HL-60 (cell line): ENCODE measurements around the gene LYRM1.
A peak's percentile ranks its signal among the peaks of the same experiment; 100 is the strongest.

Source experiments
- DNase-seq, 2 experiments: peaks; one replicate each; pipeline ENCODE4 v3.0.0-alpha.2; 2010 to 2020; ENCODE audit warnings: low read depth in 1 of 2, low spot score in 1 of 2
- H3K27ac ChIP-seq: fragments of 250-450 bp; sonication (Bioruptor Pico); replicated peaks from 2 replicates; pipeline ENCODE4 v1.5.1; 2020; ENCODE audit warnings: mild to moderate bottlenecking, moderate library complexity
- H3K27me3 ChIP-seq: fragments of 250-450 bp; sonication (Bioruptor Pico); 2 replicates; pipeline ENCODE4 v1.5.1; 2021; ENCODE audit warnings: mild to moderate bottlenecking, moderate library complexity; ENCODE audit not compliant: insufficient read depth, poor library complexity, severe bottlenecking
- H3K4me3 ChIP-seq: replicated peaks from 2 replicates; pipeline ENCODE4 v1.5.1; 2011; ENCODE audit warnings: mild to moderate bottlenecking, control low read depth, low read length; ENCODE audit not compliant: insufficient read depth
- CTCF ChIP-seq: IDR thresholded peaks from one replicate; pipeline ENCODE4 v1.5.1; 2011; ENCODE audit warnings: low read length, control low read depth, inconsistent platforms; ENCODE audit not compliant: insufficient read depth
- GABPA ChIP-seq: IDR thresholded peaks from 2 replicates; pipeline ENCODE4 v1.6.1; 2012; ENCODE audit warnings: low read depth
- POLR2AphosphoS5 ChIP-seq: IDR thresholded peaks from 2 replicates; pipeline ENCODE4 v1.6.1; 2012; ENCODE audit warnings: low read depth
- REST ChIP-seq: IDR thresholded peaks from 2 replicates; pipeline ENCODE4 v1.6.1; 2012; ENCODE audit warnings: low read depth; ENCODE audit not compliant: insufficient replicate concordance
- SPI1 ChIP-seq: IDR thresholded peaks from 2 replicates; pipeline ENCODE4 v1.6.1; 2012; ENCODE audit warnings: low read depth, mild to moderate bottlenecking, borderline replicate concordance

LYRM1 gene

GRCh38 chr16:20901068-20901435, 481 bp downstream of the LYRM1 start:
- Histone ChIP-seq H3K27ac (peak overlapping the region; percentile 97), H3K4me3 (peak overlapping the region; percentile 90), H3K27me3 (no peaks in the 10 kb centered on the region)
- TF ChIP-seq GABPA (no peak), CTCF (no peak), REST (no peak), POLR2AphosphoS5 (0 out of 2 replicates have a peak, but pooled peaks have one; percentile 1), SPI1 (no peak)
- no peak for DNase-seq

GRCh38 chr16:20901436-20902112, 1.0 kb downstream of the LYRM1 start:
- no peak for TF ChIP-seq CTCF
- peak; percentile 34; the same call in 1 of the 2 replicates for TF ChIP-seq POLR2AphosphoS5
- peak; percentile 75 for TF ChIP-seq SPI1
- TF ChIP-seq GABPA = no peak
- TF ChIP-seq REST = no peak
- Histone ChIP-seq H3K4me3 (peak overlapping the region; percentile 90), H3K27ac (peak overlapping the region; percentile 97), H3K27me3 (no peaks in the 10 kb centered on the region)
- peak in 1 of 2 experiments; percentile 76 for DNase-seq

- no peak for TF ChIP-seq REST
- TF ChIP-seq POLR2AphosphoS5 = no peak
- no peak for TF ChIP-seq CTCF
- TF ChIP-seq GABPA = no peak
- no peak for TF ChIP-seq SPI1
- no peak for DNase-seq
- H3K27me3 ChIP-seq = no peaks in the 10 kb centered on the region
- H3K27ac ChIP-seq = peak overlapping the region; percentile 75
- no peak overlapping the region for H3K4me3 ChIP-seq
Measured at GRCh38 chr16:20902426-20902825, 1.9 kb downstream of the LYRM1 start.
